ENCODE results near the gene PCP2.
A peak's percentile ranks its signal among the peaks of the same experiment; 100 is the strongest.

Gene PCP2

GRCh38 chr19:7607874-7608560, 25.5 kb downstream of the PCP2 start:
- WGBS, 2 donors (ENCODE audit: extremely low coverage in 2 of 2, insufficient read length in 2 of 2, insufficient replicate concordance in 1 of 2) = no CpG with 5 or more reads among the region's 25 CpGs
- Histone ChIP-seq H2AK5ac (ENCODE audit: low read depth, low read length) (no peak overlapping the region), H3K4me2 (ENCODE audit: insufficient read depth, low read length, poor library complexity, severe bottlenecking) (no peak overlapping the region), H3K9me3 (replicated peaks in 1 of 2; ENCODE audit: control insufficient read depth in 2 of 2, insufficient read depth in 1 of 2, low read depth in 1 of 2, low read length in 2 of 2) (no peaks in the 10 kb centered on the region), H3K14ac (ENCODE audit: low read length) (no peak overlapping the region), H3K79me1 (ENCODE audit: low read depth, low read length) (peaks cover 2% of the 10 kb centered on the region), H3K4me1 (ENCODE audit: control insufficient read depth in 2 of 2, insufficient read depth in 1 of 2, low read depth in 1 of 2, low read length in 2 of 2) (no peaks in the 10 kb centered on the region), H3K36me3 (replicated peaks in 1 of 2; ENCODE audit: control insufficient read depth in 2 of 2, insufficient read depth in 2 of 2, low read length in 2 of 2) (peaks cover 3 to 7% of the 10 kb centered on the region in 2 donors), H2BK120ac (ENCODE audit: low read depth, low read length) (no peak overlapping the region), H2BK5ac (ENCODE audit: low read length) (peak overlapping the region; percentile 24), H3K4me3 (ENCODE audit: low read length in 2 of 2) (no peak overlapping the region), H3K23ac (ENCODE audit: low read depth, low read length, poor library complexity) (peak overlapping the region; percentile 73), H3K4ac (ENCODE audit: low read length) (no peak overlapping the region), H2BK12ac (ENCODE audit: low read length) (peak overlapping the region; percentile 22), H2AFZ (ENCODE audit: low read length) (no peak overlapping the region), H3K27me3 (ENCODE audit: control insufficient read depth in 3 of 3, insufficient read depth in 3 of 3, low read depth in 1 of 3, low read length in 3 of 3) (no peaks in the 10 kb centered on the region), H3K18ac (ENCODE audit: low read length) (no peak overlapping the region), H4K8ac (ENCODE audit: low read depth, low read length) (no peak overlapping the region), H3K9ac (ENCODE audit: low read depth, low read length, poor library complexity) (no peak overlapping the region), H2BK15ac (ENCODE audit: low read length) (no peak overlapping the region), H3K27ac (replicated peaks; ENCODE audit: low read length) (no peak overlapping the region), H4K91ac (ENCODE audit: low read depth, low read length, poor library complexity) (no peak overlapping the region)
- DNase-seq (ENCODE audit: low spot score) = no peak

- Histone ChIP-seq H3K4ac (ENCODE audit: low read length) (no peak overlapping the region), H2BK15ac (ENCODE audit: low read length) (no peak overlapping the region), H3K23ac (ENCODE audit: low read depth, low read length, poor library complexity) (no peak overlapping the region), H3K79me1 (ENCODE audit: low read depth, low read length) (peaks cover 2% of the 10 kb centered on the region), H3K18ac (ENCODE audit: low read length) (no peak overlapping the region), H4K91ac (ENCODE audit: low read depth, low read length, poor library complexity) (no peak overlapping the region), H2BK12ac (ENCODE audit: low read length) (no peak overlapping the region), H3K4me1 (ENCODE audit: control insufficient read depth in 2 of 2, insufficient read depth in 1 of 2, low read depth in 1 of 2, low read length in 2 of 2) (no peaks in the 10 kb centered on the region), H4K8ac (ENCODE audit: low read depth, low read length) (no peak overlapping the region), H3K9me3 (replicated peaks in 1 of 2; ENCODE audit: control insufficient read depth in 2 of 2, insufficient read depth in 1 of 2, low read depth in 1 of 2, low read length in 2 of 2) (no peaks in the 10 kb centered on the region), H2BK120ac (ENCODE audit: low read depth, low read length) (no peak overlapping the region), H3K9ac (ENCODE audit: low read depth, low read length, poor library complexity) (no peak overlapping the region), H3K36me3 (replicated peaks in 1 of 2; ENCODE audit: control insufficient read depth in 2 of 2, insufficient read depth in 2 of 2, low read length in 2 of 2) (peaks cover 1 to 7% of the 10 kb centered on the region in 2 donors), H3K14ac (ENCODE audit: low read length) (no peak overlapping the region), H3K4me2 (ENCODE audit: insufficient read depth, low read length, poor library complexity, severe bottlenecking) (no peak overlapping the region), H3K27me3 (ENCODE audit: control insufficient read depth in 3 of 3, insufficient read depth in 3 of 3, low read depth in 1 of 3, low read length in 3 of 3) (no peaks in the 10 kb centered on the region), H3K4me3 (ENCODE audit: low read length in 2 of 2) (no peak overlapping the region), H2AFZ (ENCODE audit: low read length) (no peak overlapping the region), H2AK5ac (ENCODE audit: low read depth, low read length) (no peak overlapping the region), H2BK5ac (ENCODE audit: low read length) (peak overlapping the region; percentile 24), H3K27ac (replicated peaks; ENCODE audit: low read length) (no peak overlapping the region)
- WGBS, 2 donors (ENCODE audit: extremely low coverage in 2 of 2, insufficient read length in 2 of 2, insufficient replicate concordance in 1 of 2) = no CpG with 5 or more reads among the region's 10 CpGs
- DNase-seq (ENCODE audit: low spot score) = no peak
These were observed 26.2 kb downstream of the PCP2 start for GRCh38 chr19:7607212-7607873.

- no peak overlapping the region for H3K27ac ChIP-seq (replicated peaks; ENCODE audit: low read length)
- no peak overlapping the region for H3K4me2 ChIP-seq (ENCODE audit: insufficient read depth, low read length, poor library complexity, severe bottlenecking)
- H3K9me3 ChIP-seq (replicated peaks in 1 of 2; ENCODE audit: control insufficient read depth in 2 of 2, insufficient read depth in 1 of 2, low read depth in 1 of 2, low read length in 2 of 2) = no peaks in the 10 kb centered on the region
- peaks cover 2% of the 10 kb centered on the region for H3K79me1 ChIP-seq (ENCODE audit: low read depth, low read length)
- no peak overlapping the region for H3K14ac ChIP-seq (ENCODE audit: low read length)
- no peak overlapping the region for H2BK15ac ChIP-seq (ENCODE audit: low read length)
- H3K9ac ChIP-seq (ENCODE audit: low read depth, low read length, poor library complexity) = peak overlapping the region; percentile 21
- no peak overlapping the region for H2AK5ac ChIP-seq (ENCODE audit: low read depth, low read length)
- H3K18ac ChIP-seq (ENCODE audit: low read length) = no peak overlapping the region
- no peak overlapping the region for H4K91ac ChIP-seq (ENCODE audit: low read depth, low read length, poor library complexity)
- H4K8ac ChIP-seq (ENCODE audit: low read depth, low read length) = no peak overlapping the region
- no peak overlapping the region for H2BK120ac ChIP-seq (ENCODE audit: low read depth, low read length)
- peak overlapping the region in 1 of 2 donors; percentile 29 for H3K4me3 ChIP-seq (ENCODE audit: low read length in 2 of 2)
- WGBS, 2 donors (ENCODE audit: extremely low coverage in 2 of 2, insufficient read length in 2 of 2, insufficient replicate concordance in 1 of 2) = no CpG with 5 or more reads among the region's 17 CpGs
- H3K36me3 ChIP-seq (replicated peaks in 1 of 2; ENCODE audit: control insufficient read depth in 2 of 2, insufficient read depth in 2 of 2, low read length in 2 of 2) = peaks cover 0 to 5% of the 10 kb centered on the region in 2 donors
- no peak overlapping the region for H3K4ac ChIP-seq (ENCODE audit: low read length)
- H3K27me3 ChIP-seq (ENCODE audit: control insufficient read depth in 3 of 3, insufficient read depth in 3 of 3, low read depth in 1 of 3, low read length in 3 of 3) = no peaks in the 10 kb centered on the region
- H2AFZ ChIP-seq (ENCODE audit: low read length) = no peak overlapping the region
- no peaks in the 10 kb centered on the region for H3K4me1 ChIP-seq (ENCODE audit: control insufficient read depth in 2 of 2, insufficient read depth in 1 of 2, low read depth in 1 of 2, low read length in 2 of 2)
- H2BK12ac ChIP-seq (ENCODE audit: low read length) = peak overlapping the region; percentile 41
- H2BK5ac ChIP-seq (ENCODE audit: low read length) = no peak overlapping the region
- H3K23ac ChIP-seq (ENCODE audit: low read depth, low read length, poor library complexity) = peak overlapping the region; percentile 65
- DNase-seq (ENCODE audit: low spot score) = no peak
These were observed 27.2 kb downstream of the PCP2 start for GRCh38 chr19:7606289-7606688.

GRCh38 chr19:7605490-7606222, 27.9 kb downstream of the PCP2 start:
- no peak overlapping the region for H3K18ac ChIP-seq (ENCODE audit: low read length)
- peak overlapping the region; percentile 6 for H4K91ac ChIP-seq (ENCODE audit: low read depth, low read length, poor library complexity)
- no peak overlapping the region for H3K4me3 ChIP-seq (ENCODE audit: low read length in 2 of 2)
- peaks cover 0 to 5% of the 10 kb centered on the region in 2 donors for H3K36me3 ChIP-seq (replicated peaks in 1 of 2; ENCODE audit: control insufficient read depth in 2 of 2, insufficient read depth in 2 of 2, low read length in 2 of 2)
- H3K23ac ChIP-seq (ENCODE audit: low read depth, low read length, poor library complexity) = peak overlapping the region; percentile 2
- H3K4me2 ChIP-seq (ENCODE audit: insufficient read depth, low read length, poor library complexity, severe bottlenecking) = no peak overlapping the region
- H3K9me3 ChIP-seq (replicated peaks in 1 of 2; ENCODE audit: control insufficient read depth in 2 of 2, insufficient read depth in 1 of 2, low read depth in 1 of 2, low read length in 2 of 2) = no peaks in the 10 kb centered on the region
- no peak overlapping the region for H4K8ac ChIP-seq (ENCODE audit: low read depth, low read length)
- no peaks in the 10 kb centered on the region for H3K4me1 ChIP-seq (ENCODE audit: control insufficient read depth in 2 of 2, insufficient read depth in 1 of 2, low read depth in 1 of 2, low read length in 2 of 2)
- H3K27ac ChIP-seq (replicated peaks; ENCODE audit: low read length) = no peak overlapping the region
- no peak overlapping the region for H2BK15ac ChIP-seq (ENCODE audit: low read length)
- H2AFZ ChIP-seq (ENCODE audit: low read length) = no peak overlapping the region
- no peak overlapping the region for H2BK12ac ChIP-seq (ENCODE audit: low read length)
- H3K4ac ChIP-seq (ENCODE audit: low read length) = no peak overlapping the region
- no peak overlapping the region for H3K14ac ChIP-seq (ENCODE audit: low read length)
- H3K27me3 ChIP-seq (ENCODE audit: control insufficient read depth in 3 of 3, insufficient read depth in 3 of 3, low read depth in 1 of 3, low read length in 3 of 3) = no peaks in the 10 kb centered on the region
- H3K79me1 ChIP-seq (ENCODE audit: low read depth, low read length) = peaks cover 2% of the 10 kb centered on the region
- no peak overlapping the region for H2BK5ac ChIP-seq (ENCODE audit: low read length)
- no peak overlapping the region for H2BK120ac ChIP-seq (ENCODE audit: low read depth, low read length)
- H2AK5ac ChIP-seq (ENCODE audit: low read depth, low read length) = no peak overlapping the region
- no peak overlapping the region for H3K9ac ChIP-seq (ENCODE audit: low read depth, low read length, poor library complexity)
- no peak for DNase-seq (ENCODE audit: low spot score)
- WGBS, 2 donors (ENCODE audit: extremely low coverage in 2 of 2, insufficient read length in 2 of 2, insufficient replicate concordance in 1 of 2) = no CpG with 5 or more reads among the region's 14 CpGs
